Neural progenitor cell (in vitro differentiated cells): ENCODE data around the gene MASP1.

Source experiments
- EZH2 ChIP-seq: fragments of 200-600 bp; sonication (generic); IDR thresholded peaks from 2 replicates; pipeline ENCODE4 v1.6.1; 2017; ENCODE audit warnings: antibody characterized with exemption, mild to moderate bottlenecking, moderate library complexity
- EZH2phosphoT487 ChIP-seq: fragments of 200-600 bp; sonication (generic); IDR thresholded peaks from 2 replicates; pipeline ENCODE4 v1.6.1; 2017; ENCODE audit warnings: antibody characterized with exemption

DNA sequence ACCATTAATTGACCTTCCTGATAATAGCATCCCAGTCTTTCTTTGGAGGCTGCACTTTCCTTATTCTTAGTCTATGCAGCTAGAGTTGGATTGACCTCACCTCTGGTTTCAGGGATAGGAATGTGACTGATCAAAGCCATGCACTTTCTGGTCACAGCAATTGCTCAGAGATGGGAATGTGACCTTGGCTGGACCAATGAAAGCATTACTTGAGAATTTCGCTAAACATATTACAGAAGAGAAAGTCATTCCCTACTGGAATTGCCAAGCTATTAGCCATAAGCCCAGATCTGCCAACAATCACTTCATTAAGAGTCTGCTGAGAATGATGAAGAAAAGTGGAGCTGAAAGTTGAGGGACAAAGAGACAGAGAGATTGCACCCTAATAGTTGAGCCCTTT, 61.5 kb downstream of the MASP1 start:
- TF ChIP-seq EZH2 (no peak), EZH2phosphoT487 (no peak)
